GM18526 (cell line): ENCODE data around the gene CELA2B.

Experiments used
- POLR2A ChIP-seq: IDR thresholded peaks from 3 replicates; pipeline ENCODE4 v1.6.1; 2011; ENCODE audit not compliant: insufficient read length; ENCODE audit errors: extremely low read depth

CELA2B gene

GRCh38 chr1:15442119-15442518, 33.8 kb upstream of the CELA2B start:
- TF ChIP-seq POLR2A: no peak

GRCh38 chr1:15442759-15443158, 33.1 kb upstream of the CELA2B start:
- no peak for TF ChIP-seq POLR2A

- no peak for TF ChIP-seq POLR2A
Observed at GRCh38 chr1:15443281-15443680, 32.6 kb upstream of the CELA2B start.

GRCh38 chr1:15444468-15445389, 31.2 kb upstream of the CELA2B start:
- no peak for TF ChIP-seq POLR2A

- TF ChIP-seq POLR2A: no peak
Observed at GRCh38 chr1:15445390-15446122, 30.3 kb upstream of the CELA2B start.

- no peak for TF ChIP-seq POLR2A
Observed at GRCh38 chr1:15446212-15446611, 29.7 kb upstream of the CELA2B start.

- TF ChIP-seq POLR2A: no peak
Observed at GRCh38 chr1:15448877-15449462, 26.9 kb upstream of the CELA2B start.

- TF ChIP-seq POLR2A: no peak
Observed at GRCh38 chr1:15449567-15449966, 26.3 kb upstream of the CELA2B start.

GRCh38 chr1:15451014-15451722, 24.7 kb upstream of the CELA2B start:
- no peak for TF ChIP-seq POLR2A

- TF ChIP-seq POLR2A: no peak
Observed at GRCh38 chr1:15452216-15452615, 23.7 kb upstream of the CELA2B start.

- no peak for TF ChIP-seq POLR2A
Observed at GRCh38 chr1:15452866-15453571, 22.9 kb upstream of the CELA2B start.

GRCh38 chr1:15453734-15454133, 22.2 kb upstream of the CELA2B start:
- no peak for TF ChIP-seq POLR2A

- TF ChIP-seq POLR2A: no peak
Observed at GRCh38 chr1:15454256-15454655, 21.6 kb upstream of the CELA2B start.

- no peak for TF ChIP-seq POLR2A
Observed at GRCh38 chr1:15455522-15455921, 20.4 kb upstream of the CELA2B start.

GRCh38 chr1:15456313-15456954, 19.5 kb upstream of the CELA2B start, which contains the start of gene CELA2A:
CELA2A (plus strand) TSS chr1:15456732; CDS start chr1:15456754, 22 bp downstream.
- no peak for TF ChIP-seq POLR2A

GRCh38 chr1:15457585-15457984, 18.3 kb upstream of the CELA2B start:
- TF ChIP-seq POLR2A: no peak
